SH-SY5Y (cell line): ENCODE data around the gene COQ4.

Experiments
- GATA2 ChIP-seq: IDR thresholded peaks from 2 replicates; pipeline ENCODE4 v1.6.1; 2011; ENCODE audit warnings: mild to moderate bottlenecking, low read depth, low read length
- GATA3 ChIP-seq: IDR thresholded peaks from 2 replicates; pipeline ENCODE4 v1.6.1; 2011; ENCODE audit warnings: low read depth, mild to moderate bottlenecking, low read length, moderate library complexity

DNA sequence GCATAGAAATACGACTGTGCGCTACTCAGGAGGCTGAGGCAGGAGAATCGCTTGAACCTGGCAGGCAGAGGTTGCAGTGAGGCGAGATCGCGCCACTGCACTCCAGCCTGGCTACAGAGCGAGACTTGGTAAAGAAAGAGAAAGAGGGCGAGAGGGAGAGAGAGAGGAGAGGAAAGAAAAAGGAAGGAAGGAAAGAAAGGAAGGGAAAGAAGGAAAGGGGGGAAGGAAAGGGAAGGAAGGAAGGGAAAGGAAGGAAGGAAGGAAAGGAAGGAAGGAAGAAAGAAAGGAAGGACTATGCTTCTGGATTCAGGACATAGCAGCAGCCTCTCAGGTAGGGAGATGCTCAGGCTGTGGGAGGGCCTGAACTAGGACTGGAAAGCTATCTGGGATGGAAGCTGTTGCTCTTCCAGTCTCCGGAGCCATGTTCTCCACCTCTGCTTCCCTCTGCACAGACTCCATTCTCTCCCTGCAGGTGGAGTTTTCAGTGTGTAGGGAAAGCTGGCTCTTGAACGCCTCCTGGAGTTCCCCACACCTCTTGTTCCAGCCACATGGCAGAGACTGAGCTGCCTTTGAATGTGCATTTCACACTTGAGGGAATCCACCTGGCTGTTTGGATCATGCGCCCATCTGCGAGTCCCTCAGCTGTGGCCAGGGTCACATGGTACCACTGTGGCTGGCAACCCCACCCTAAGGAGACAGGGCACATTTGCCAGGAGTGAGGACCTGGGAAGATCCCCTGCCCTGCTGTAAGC, 37.4 kb upstream of the COQ4 start:
- TF ChIP-seq GATA3 (no peak), GATA2 (no peak)
